ENCODE results near the gene SNUPN.

The SNUPN gene

GRCh38 chr15:75659928-75660645 is 34.6 kb upstream of the SNUPN start:
- no peak for TF ChIP-seq CTCF (IDR thresholded peaks at IDR 0.05; ENCODE audit: low read length, missing control alignments)
- no peak for DNase-seq (ENCODE audit: low read depth)
- H3K4me3 ChIP-seq (replicated peaks; ENCODE audit: low read depth, low read length), result no peak overlapping the region

- DNase-seq (ENCODE audit: low read depth), result no peak
- TF ChIP-seq CTCF (IDR thresholded peaks at IDR 0.05; ENCODE audit: low read length, missing control alignments), result no peak
- H3K4me3 ChIP-seq (replicated peaks; ENCODE audit: low read depth, low read length), result no peak overlapping the region
Observed at GRCh38 chr15:75659141-75659771, 33.7 kb upstream of the SNUPN start.

GRCh38 chr15:75656813-75657212 is 31.3 kb upstream of the SNUPN start:
- H3K4me3 ChIP-seq (replicated peaks; ENCODE audit: low read depth, low read length), result no peak overlapping the region
- no peak for DNase-seq (ENCODE audit: low read depth)
- TF ChIP-seq CTCF (IDR thresholded peaks at IDR 0.05; ENCODE audit: low read length, missing control alignments), result no peak

- no peak for TF ChIP-seq CTCF (IDR thresholded peaks at IDR 0.05; ENCODE audit: low read length, missing control alignments)
- no peak overlapping the region for H3K4me3 ChIP-seq (replicated peaks; ENCODE audit: low read depth, low read length)
- DNase-seq (ENCODE audit: low read depth), result no peak
Observed at GRCh38 chr15:75656331-75656730, 30.8 kb upstream of the SNUPN start.

- no peak for TF ChIP-seq CTCF (IDR thresholded peaks at IDR 0.05; ENCODE audit: low read length, missing control alignments)
- no peak overlapping the region for H3K4me3 ChIP-seq (replicated peaks; ENCODE audit: low read depth, low read length)
- no peak for DNase-seq (ENCODE audit: low read depth)
Observed at GRCh38 chr15:75655931-75656330, 30.4 kb upstream of the SNUPN start.

GRCh38 chr15:75654201-75654907 is 28.8 kb upstream of the SNUPN start:
- no peak overlapping the region for H3K4me3 ChIP-seq (replicated peaks; ENCODE audit: low read depth, low read length)
- no peak for TF ChIP-seq CTCF (IDR thresholded peaks at IDR 0.05; ENCODE audit: low read length, missing control alignments)
- no peak for DNase-seq (ENCODE audit: low read depth)

All from fibroblast of pulmonary artery (primary cell).